ENCODE results near the gene RALGPS1. TPM values are rescaled to one million over a fixed set of nuclear protein-coding genes. Genes with fewer than 3 reads are reported as not detected.
A peak's percentile ranks its signal among the peaks of the same experiment; 100 is the strongest.

RALGPS1 gene
- polyA plus RNA-seq, 3 donors: 0.60 to 4.6 (median 1.3) TPM

DNA sequence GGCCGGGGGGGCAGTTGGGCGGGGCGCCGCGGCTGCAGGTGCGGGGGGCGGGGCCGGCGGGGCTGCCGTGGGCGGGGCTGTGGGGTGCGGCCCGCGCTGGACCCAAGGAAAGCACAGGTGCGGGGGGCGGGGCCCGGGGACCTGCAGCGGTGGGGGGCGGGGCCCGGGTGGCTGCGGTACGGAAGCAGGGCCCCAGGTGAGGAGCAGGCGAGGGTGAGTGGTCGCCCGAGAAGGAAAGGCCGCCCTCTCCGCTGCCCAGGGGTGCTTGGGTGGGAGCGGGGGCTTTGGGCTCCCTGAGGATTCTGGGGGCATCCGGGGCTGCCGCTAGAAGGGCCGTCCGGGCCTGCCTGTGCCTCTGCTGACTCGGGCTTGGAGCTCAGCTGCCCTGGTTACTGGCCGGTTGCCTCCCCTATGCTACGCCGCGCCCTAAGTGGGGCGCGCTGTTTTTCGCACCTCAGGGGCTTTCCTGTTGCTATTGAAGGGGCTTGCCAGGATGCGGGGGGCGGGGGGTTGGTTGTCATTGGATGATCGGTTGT is 767 bp downstream of the RALGPS1 start:
- no peak overlapping the region for H2AFZ ChIP-seq (ENCODE audit: insufficient read depth, low read depth, low read length, poor library complexity, severe bottlenecking)
- no peaks in the 10 kb centered on the region for H4K20me1 ChIP-seq (ENCODE audit: insufficient read depth, low read length)
- H3K27me3 ChIP-seq (ENCODE audit: control insufficient read depth in 2 of 2, insufficient read depth in 2 of 2, low read length in 2 of 2): peaks cover 9 to 20% of the 10 kb centered on the region in 2 donors
- no peaks in the 10 kb centered on the region for H3K36me3 ChIP-seq (replicated peaks in 1 of 2; ENCODE audit: control insufficient read depth in 1 of 2, insufficient read depth in 2 of 2, low read length in 2 of 2)
- H3K4me3 ChIP-seq (replicated peaks in 1 of 3; ENCODE audit: low read depth in 2 of 3, low read length in 3 of 3): no peak overlapping the region
- Mint-ChIP-seq H3K4me1 (peaks cover 11% of the 10 kb centered on the region), H3K27ac (no peak overlapping the region), H3K4me3 (peak overlapping the region; percentile 54 to 85), H3K27me3 (ENCODE audit: low read depth in 3 of 3) (peaks cover 29 to 46% (median 35%) of the 10 kb centered on the region in 3 donors), H3K36me3 (no peaks in the 10 kb centered on the region), H3K9me3 (peaks cover 2 to 11% (median 7%) of the 10 kb centered on the region in 7 donors)
- WGBS (ENCODE audit: insufficient coverage): 3% methylated on average over 33 of the region's 43 CpGs
- peaks cover 7 to 10% of the 10 kb centered on the region in 2 donors for H3K4me1 ChIP-seq (ENCODE audit: control insufficient read depth in 1 of 2, insufficient read depth in 2 of 2, low read length in 2 of 2)
- no peak for DNase-seq
- no peaks in the 10 kb centered on the region for H3K9me3 ChIP-seq (replicated peaks in 1 of 2; ENCODE audit: control insufficient read depth in 1 of 2, insufficient read depth in 1 of 2, low read length in 2 of 2)
- H3K4me2 ChIP-seq (replicated peaks; ENCODE audit: extremely low read depth, low read length, poor library complexity, severe bottlenecking): peak overlapping the region; percentile 50
- no peak overlapping the region for H3K9ac ChIP-seq (ENCODE audit: insufficient read depth, low read length, poor library complexity, severe bottlenecking)
- no peaks in the 10 kb centered on the region for H3K79me2 ChIP-seq (ENCODE audit: insufficient read depth, low read length)
- TF ChIP-seq, protein P1, sequence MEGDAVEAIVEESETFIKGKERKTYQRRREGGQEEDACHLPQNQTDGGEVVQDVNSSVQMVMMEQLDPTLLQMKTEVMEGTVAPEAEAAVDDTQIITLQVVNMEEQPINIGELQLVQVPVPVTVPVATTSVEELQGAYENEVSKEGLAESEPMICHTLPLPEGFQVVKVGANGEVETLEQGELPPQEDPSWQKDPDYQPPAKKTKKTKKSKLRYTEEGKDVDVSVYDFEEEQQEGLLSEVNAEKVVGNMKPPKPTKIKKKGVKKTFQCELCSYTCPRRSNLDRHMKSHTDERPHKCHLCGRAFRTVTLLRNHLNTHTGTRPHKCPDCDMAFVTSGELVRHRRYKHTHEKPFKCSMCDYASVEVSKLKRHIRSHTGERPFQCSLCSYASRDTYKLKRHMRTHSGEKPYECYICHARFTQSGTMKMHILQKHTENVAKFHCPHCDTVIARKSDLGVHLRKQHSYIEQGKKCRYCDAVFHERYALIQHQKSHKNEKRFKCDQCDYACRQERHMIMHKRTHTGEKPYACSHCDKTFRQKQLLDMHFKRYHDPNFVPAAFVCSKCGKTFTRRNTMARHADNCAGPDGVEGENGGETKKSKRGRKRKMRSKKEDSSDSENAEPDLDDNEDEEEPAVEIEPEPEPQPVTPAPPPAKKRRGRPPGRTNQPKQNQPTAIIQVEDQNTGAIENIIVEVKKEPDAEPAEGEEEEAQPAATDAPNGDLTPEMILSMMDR (IDR thresholded peaks at IDR 0.05): no peak
- no peak overlapping the region for H3K27ac ChIP-seq (ENCODE audit: low read depth in 1 of 2, low read length in 2 of 2)
- intact Hi-C loops (cut with micrococcal nuclease): loop anchor here in 1 of 2 donors (5.0 kb wide), 1 partner anchor 53 kb away; the partner anchor contains the start of gene ZBTB34

- peak overlapping the region; percentile 54 to 85 for H3K4me3 Mint-ChIP-seq
- Histone ChIP-seq H3K36me3 (replicated peaks in 1 of 2; ENCODE audit: control insufficient read depth in 1 of 2, insufficient read depth in 2 of 2, low read length in 2 of 2) (no peaks in the 10 kb centered on the region), H3K9ac (ENCODE audit: insufficient read depth, low read length, poor library complexity, severe bottlenecking) (no peak overlapping the region), H4K20me1 (ENCODE audit: insufficient read depth, low read length) (no peaks in the 10 kb centered on the region), H3K4me3 (replicated peaks in 1 of 3; ENCODE audit: low read depth in 2 of 3, low read length in 3 of 3) (no peak overlapping the region), H3K79me2 (ENCODE audit: insufficient read depth, low read length) (no peaks in the 10 kb centered on the region), H3K9me3 (replicated peaks in 1 of 2; ENCODE audit: control insufficient read depth in 1 of 2, insufficient read depth in 1 of 2, low read length in 2 of 2) (no peaks in the 10 kb centered on the region), H3K27me3 (ENCODE audit: control insufficient read depth in 2 of 2, insufficient read depth in 2 of 2, low read length in 2 of 2) (peaks cover 9 to 20% of the 10 kb centered on the region in 2 donors), H3K4me2 (replicated peaks; ENCODE audit: extremely low read depth, low read length, poor library complexity, severe bottlenecking) (no peak overlapping the region), H3K4me1 (ENCODE audit: control insufficient read depth in 1 of 2, insufficient read depth in 2 of 2, low read length in 2 of 2) (peaks cover 7 to 10% of the 10 kb centered on the region in 2 donors), H2AFZ (ENCODE audit: insufficient read depth, low read depth, low read length, poor library complexity, severe bottlenecking) (no peak overlapping the region), H3K27ac (ENCODE audit: low read depth in 1 of 2, low read length in 2 of 2) (no peak overlapping the region)
- H3K4me1 Mint-ChIP-seq: peaks cover 11% of the 10 kb centered on the region
- DNase-seq: no peak
- H3K27ac Mint-ChIP-seq: no peak overlapping the region
- H3K27me3 Mint-ChIP-seq (ENCODE audit: low read depth in 3 of 3): peaks cover 29 to 41% (median 35%) of the 10 kb centered on the region in 3 donors
- 94% methylated on average over 14 of the region's 15 CpGs for WGBS (ENCODE audit: insufficient coverage)
- TF ChIP-seq, protein P1 (IDR thresholded peaks at IDR 0.05): no peak
- H3K36me3 Mint-ChIP-seq: no peaks in the 10 kb centered on the region
- H3K9me3 Mint-ChIP-seq: peaks cover 2 to 10% (median 7%) of the 10 kb centered on the region in 7 donors
- intact Hi-C loops (cut with micrococcal nuclease): loop anchor here in 1 of 2 donors (5.0 kb wide), 1 partner anchor 54 kb away; the partner anchor contains the start of gene ZBTB34
Observed at GRCh38 chr9:126915846-126916543, 1.4 kb downstream of the RALGPS1 start.

Measured in CD14-positive monocyte (primary cell).